AG04450 (cell line): Measurements from ENCODE around the gene BASP1. TPM values are rescaled to one million over a fixed set of nuclear protein-coding genes. Genes with fewer than 3 reads are reported as not detected.
"Not testable (repeated sequence)": the region's sequence is repeated elsewhere in the genome, so short reads cannot be mapped to it uniquely, and the experiment has no call there.

Source experiments
- CTCF ChIA-PET: fragments of 300-600, 350-600 bp; formaldehyde crosslinking; extraction: SDS; loops from one replicate; lab custom pipeline; 2022; ENCODE audit warnings: antibody characterized with exemption, inconsistent platforms; lab: Charles Lee
- POLR2A ChIA-PET: fragments of 350-600 bp; formaldehyde crosslinking; extraction: SDS; loops from one replicate; lab custom pipeline; 2021; ENCODE audit warnings: antibody characterized with exemption, inconsistent platforms; lab: Yijun Ruan, JAX
- DNase-seq: peaks from one replicate; pipeline ENCODE4 v3.0.0-alpha.2; 2011; ENCODE audit warnings: low read depth, low spot score
- H3K27ac ChIP-seq: one replicate; pipeline ENCODE4 v1.5.1; 2012; ENCODE audit warnings: low read depth, low read length, control low read depth
- H3K27me3 ChIP-seq: one replicate; pipeline ENCODE4 v1.6.0; 2012; ENCODE audit warnings: low read length; ENCODE audit not compliant: control insufficient read depth, insufficient read depth
- H3K4me3 ChIP-seq: 2 replicates; pipeline ENCODE4 v1.5.1; 2011; ENCODE audit warnings: mild to moderate bottlenecking, low read depth, low read length, control low read depth
- H3K9me3 ChIP-seq: 2 replicates; pipeline ENCODE4 v1.5.1; 2012; ENCODE audit warnings: low read length; ENCODE audit not compliant: control insufficient read depth, insufficient read depth
- polyA plus RNA-seq: library from polyadenylated mRNA; depleted of rRNA; stranded (reverse); fragments of >200 nt; gene quantifications from 2 replicates; pipeline ENCODE4 v1.2.3, GENCODE V29; 2011
- small RNA-seq: library from RNA; depleted of rRNA; stranded (forward); fragments of <200 nt; gene quantifications from one replicate; pipeline ENCODE3, GENCODE V24; 2012; ENCODE audit warnings: low read depth; ENCODE audit not compliant: insufficient read length
- TF ChIP-seq, protein P1 (sequence below): IDR thresholded peaks from 2 replicates; pipeline ENCODE4 v1.5.1; 2011; ENCODE audit warnings: low read depth, low read length, control low read depth, inconsistent platforms

BASP1 gene
- polyA plus RNA-seq, 1 experiment: 227 TPM

GRCh38 chr5:17315710-17316221, 98.3 kb downstream of the BASP1 start:
- CTCF ChIA-PET: interaction anchor here (1.2 kb wide), 1 partner anchor 100 kb away, joined by 4 read pairs; no protein-coding TSS in a partner anchor
- TF ChIP-seq, protein P1, sequence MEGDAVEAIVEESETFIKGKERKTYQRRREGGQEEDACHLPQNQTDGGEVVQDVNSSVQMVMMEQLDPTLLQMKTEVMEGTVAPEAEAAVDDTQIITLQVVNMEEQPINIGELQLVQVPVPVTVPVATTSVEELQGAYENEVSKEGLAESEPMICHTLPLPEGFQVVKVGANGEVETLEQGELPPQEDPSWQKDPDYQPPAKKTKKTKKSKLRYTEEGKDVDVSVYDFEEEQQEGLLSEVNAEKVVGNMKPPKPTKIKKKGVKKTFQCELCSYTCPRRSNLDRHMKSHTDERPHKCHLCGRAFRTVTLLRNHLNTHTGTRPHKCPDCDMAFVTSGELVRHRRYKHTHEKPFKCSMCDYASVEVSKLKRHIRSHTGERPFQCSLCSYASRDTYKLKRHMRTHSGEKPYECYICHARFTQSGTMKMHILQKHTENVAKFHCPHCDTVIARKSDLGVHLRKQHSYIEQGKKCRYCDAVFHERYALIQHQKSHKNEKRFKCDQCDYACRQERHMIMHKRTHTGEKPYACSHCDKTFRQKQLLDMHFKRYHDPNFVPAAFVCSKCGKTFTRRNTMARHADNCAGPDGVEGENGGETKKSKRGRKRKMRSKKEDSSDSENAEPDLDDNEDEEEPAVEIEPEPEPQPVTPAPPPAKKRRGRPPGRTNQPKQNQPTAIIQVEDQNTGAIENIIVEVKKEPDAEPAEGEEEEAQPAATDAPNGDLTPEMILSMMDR: no peak
- DNase-seq: peak; percentile 78
- H3K4me3 ChIP-seq: no peak overlapping the region
- POLR2A ChIA-PET: interaction anchor here (0.6 to 1.7 kb wide), 7 partner anchors 10 to 167 kb away, joined by 3 to 14 read pairs (median 3); no protein-coding TSS in a partner anchor
- no peaks in the 10 kb centered on the region; the same call in 1 of the 2 replicates for H3K9me3 ChIP-seq
- no peaks in the 10 kb centered on the region for H3K27me3 ChIP-seq
- peak overlapping the region; percentile 65 for H3K27ac ChIP-seq

- H3K27ac ChIP-seq: peak overlapping the region; percentile 61
- CTCF ChIA-PET: interaction anchor here (1.0 kb wide), 1 partner anchor 100 kb away, joined by 3 read pairs; no protein-coding TSS in a partner anchor
- DNase-seq: no peak
Observed at GRCh38 chr5:17316970-17317459, 99.6 kb downstream of the BASP1 start.

GRCh38 chr5:17317473-17317872, 100.0 kb downstream of the BASP1 start:
- CTCF ChIA-PET: no interaction called here
- POLR2A ChIA-PET: no interaction called here

More at GRCh38 chr5:17316970-17317459, 99.6 kb downstream of the BASP1 start:
- POLR2A ChIA-PET: interaction anchor here (0.7 kb wide), 1 partner anchor 103 kb away, joined by 4 read pairs; no protein-coding TSS in a partner anchor
- no peaks in the 10 kb centered on the region for H3K9me3 ChIP-seq
- TF ChIP-seq, protein P1: no peak
- H3K4me3 ChIP-seq: no peak overlapping the region
- no peaks in the 10 kb centered on the region for H3K27me3 ChIP-seq

DNA sequence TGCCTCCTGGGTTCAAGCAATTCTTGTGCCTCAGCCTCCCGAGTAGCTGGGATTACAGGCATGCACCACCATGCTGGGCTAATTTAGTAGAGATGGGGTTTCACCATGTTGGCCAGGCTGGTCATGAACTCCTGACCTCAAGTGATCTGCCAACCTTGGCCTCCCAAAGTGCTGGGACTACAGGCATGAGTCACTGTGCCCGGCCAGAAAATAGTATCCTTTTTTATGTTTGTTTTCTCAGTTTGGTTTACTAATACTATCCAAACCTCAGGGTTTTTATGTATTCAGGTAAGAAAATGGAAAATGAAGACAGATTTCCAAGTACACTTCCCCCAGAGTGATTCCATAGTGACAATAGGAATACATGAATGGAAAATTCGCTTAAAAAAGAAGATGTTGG, 101.7 kb downstream of the BASP1 start:
- H3K27ac ChIP-seq, H3K27me3 ChIP-seq, DNase-seq, POLR2A ChIA-PET, H3K4me3 ChIP-seq, H3K9me3 ChIP-seq: not testable (repeated sequence)
- CTCF ChIA-PET: interaction anchor here (0.6 kb wide), 1 partner anchor 673 kb away, joined by 3 read pairs; no protein-coding TSS in a partner anchor

More at GRCh38 chr5:17317473-17317872, 100.0 kb downstream of the BASP1 start:
- Histone ChIP-seq H3K27me3 (no peaks in the 10 kb centered on the region), H3K27ac (no peak overlapping the region), H3K9me3 (no peaks in the 10 kb centered on the region), H3K4me3 (no peak overlapping the region)
- TF ChIP-seq, protein P1: no peak
- DNase-seq: no peak

GRCh38 chr5:17325770-17326599, 108.6 kb downstream of the BASP1 start:
- DNase-seq: no peak
- no peak overlapping the region for H3K27ac ChIP-seq
- H3K9me3 ChIP-seq: no peaks in the 10 kb centered on the region
- no peak overlapping the region for H3K4me3 ChIP-seq
- ChIA-PET POLR2A (no interaction called here), CTCF (no interaction called here)
- no peaks in the 10 kb centered on the region for H3K27me3 ChIP-seq
- TF ChIP-seq, protein P1: no peak

Small RNAs within 50 kb of the gene (small RNA-seq; reads per million reads assigned to genes)
- gene RNU6-1003P: not detected
